Natural killer cell (primary cell): ENCODE data around the gene TMEM61. TPM values are rescaled to one million over a fixed set of nuclear protein-coding genes. Genes with fewer than 3 reads are reported as not detected.

ENCODE experiments used
- ATAC-seq, 3 donors: fragments of 150-1000 bp in 2 of 3; fragments of 200-7000 bp in 1 of 3; cut with Tn5 transposase; 1 replicate in 1 of 3; 2 replicates in 2 of 3; pipeline ENCODE4 v1.10.0; 2021; ENCODE audit warnings: mild to moderate bottlenecking in 2 of 3, moderate library complexity in 2 of 3
- DNase-seq, 2 donors: peaks; one replicate each; pipeline versions ENCODE4 v3.0.0 to v3.0.0-alpha.2; 2013 to 2021; ENCODE audit warnings: mixed read lengths in 1 of 2
- H3K27ac ChIP-seq: one replicate; pipeline ENCODE4 v1.5.1; 2013; ENCODE audit warnings: mild to moderate bottlenecking, low read length
- H3K27me3 ChIP-seq: one replicate; pipeline ENCODE4 v1.6.1; 2013; ENCODE audit warnings: low read length; ENCODE audit not compliant: control insufficient read depth, insufficient read depth
- H3K36me3 ChIP-seq: one replicate; pipeline ENCODE4 v1.6.1; 2013; ENCODE audit warnings: low read length; ENCODE audit not compliant: control insufficient read depth, insufficient read depth
- H3K4me1 ChIP-seq: one replicate; pipeline ENCODE4 v1.6.1; 2013; ENCODE audit warnings: low read length; ENCODE audit not compliant: control insufficient read depth, insufficient read depth
- H3K4me3 ChIP-seq: one replicate; pipeline ENCODE4 v1.5.1; 2013; ENCODE audit warnings: low read length
- H3K9me3 ChIP-seq: one replicate; pipeline ENCODE4 v1.6.1; 2013; ENCODE audit warnings: low read length; ENCODE audit not compliant: control insufficient read depth, insufficient read depth
- H3K27ac Mint-ChIP-seq, 2 donors: one replicate each; pipeline ENCODE4 v1.8.0; 2022; ENCODE audit warnings: mild to moderate bottlenecking in 2 of 2, mixed read lengths in 2 of 2, moderate library complexity in 1 of 2
- H3K27me3 Mint-ChIP-seq, 2 donors: one replicate each; pipeline ENCODE4 v1.8.0; 2022; ENCODE audit warnings: low read depth in 2 of 2, mixed read lengths in 2 of 2
- H3K36me3 Mint-ChIP-seq: one replicate; pipeline ENCODE4 v1.8.0; 2022; ENCODE audit warnings: mixed read lengths
- H3K4me1 Mint-ChIP-seq, 2 donors: one replicate each; pipeline ENCODE4 v1.8.0; 2022; ENCODE audit warnings: mixed read lengths in 2 of 2
- H3K4me3 Mint-ChIP-seq: one replicate; pipeline ENCODE4 v1.8.0; 2022; ENCODE audit warnings: mild to moderate bottlenecking, moderate library complexity, mixed read lengths
- H3K9me3 Mint-ChIP-seq, 2 donors: one replicate each; pipeline ENCODE4 v1.8.0; 2022; ENCODE audit warnings: mixed read lengths in 2 of 2
- CTCF ChIP-seq: fragments of 200-600 bp; IDR thresholded peaks from one replicate; pipeline ENCODE4 v1.8.0; 2022; ENCODE audit warnings: antibody characterized with exemption
- WGBS: methylation state at CpG from one replicate; pipeline ENCODE4 v1.1.7; 2013; ENCODE audit warnings: missing lambda C conversion rate; ENCODE audit not compliant: insufficient coverage; 5-methylcytosine and 5-hydroxymethylcytosine counted together
- intact Hi-C: fragments of 100-400 bp; cut with micrococcal nuclease; formaldehyde crosslinking; loops from one replicate; pipeline ENCODE4 v1.14.2; 2022
- total RNA-seq, 4 donors: library from RNA; stranded (reverse); fragments of 120-200 nt in 1 of 4; gene quantifications; one replicate each; pipeline versions ENCODE4 v1.2.3 to v1.2.4, GENCODE V29; 2013 to 2022

The TMEM61 gene
- total RNA-seq, 3 donors from 2014 or later (not counting 1 experiment from before 2014, with no cell fraction given): not detected

- Histone ChIP-seq H3K4me3 (no peak overlapping the region), H3K9me3 (no peaks in the 10 kb centered on the region), H3K27ac (no peak overlapping the region), H3K36me3 (no peaks in the 10 kb centered on the region), H3K27me3 (peaks cover 2% of the 10 kb centered on the region), H3K4me1 (peaks cover 12% of the 10 kb centered on the region)
- Mint-ChIP-seq H3K27ac (no peak overlapping the region), H3K27me3 (peaks cover 22 to 33% of the 10 kb centered on the region in 2 donors), H3K4me3 (no peak overlapping the region), H3K36me3 (no peaks in the 10 kb centered on the region), H3K4me1 (peaks cover 12% of the 10 kb centered on the region in 2 donors), H3K9me3 (no peaks in the 10 kb centered on the region)
- WGBS: 66% methylated on average over 4 of the region's 4 CpGs
- DNase-seq: no peak
- ATAC-seq: no peak
- TF ChIP-seq CTCF: no peak
- intact Hi-C loops: no loop called here
Observed at GRCh38 chr1:54968551-54968950, 11.9 kb upstream of the TMEM61 start.

GRCh38 chr1:54969879-54970278, 10.5 kb upstream of the TMEM61 start:
- ATAC-seq: no peak
- Histone ChIP-seq H3K4me3 (no peak overlapping the region), H3K9me3 (no peaks in the 10 kb centered on the region), H3K36me3 (no peaks in the 10 kb centered on the region), H3K4me1 (peaks cover 12% of the 10 kb centered on the region), H3K27ac (no peak overlapping the region), H3K27me3 (peaks cover 4% of the 10 kb centered on the region)
- H3K27ac Mint-ChIP-seq: no peak overlapping the region
- WGBS: 94% methylated on average over 1 of the region's 1 CpG
- intact Hi-C loops: no loop called here
- H3K4me1 Mint-ChIP-seq: peaks cover 12% of the 10 kb centered on the region in 2 donors
- DNase-seq: no peak
- peaks cover 22 to 42% of the 10 kb centered on the region in 2 donors for H3K27me3 Mint-ChIP-seq
- no peaks in the 10 kb centered on the region for H3K36me3 Mint-ChIP-seq
- no peak overlapping the region for H3K4me3 Mint-ChIP-seq
- H3K9me3 Mint-ChIP-seq: no peaks in the 10 kb centered on the region
- no peak for TF ChIP-seq CTCF

GRCh38 chr1:54970901-54971300, 9.5 kb upstream of the TMEM61 start:
- peaks cover 4% of the 10 kb centered on the region for H3K27me3 ChIP-seq
- no peak overlapping the region for H3K27ac Mint-ChIP-seq
- DNase-seq: no peak
- no peaks in the 10 kb centered on the region for H3K36me3 ChIP-seq
- H3K27me3 Mint-ChIP-seq: peaks cover 28 to 51% of the 10 kb centered on the region in 2 donors
- no peak overlapping the region for H3K4me3 ChIP-seq
- TF ChIP-seq CTCF: no peak
- no peaks in the 10 kb centered on the region for H3K9me3 Mint-ChIP-seq
- 87% methylated on average over 3 of the region's 5 CpGs for WGBS
- no peaks in the 10 kb centered on the region for H3K36me3 Mint-ChIP-seq
- no peaks in the 10 kb centered on the region for H3K9me3 ChIP-seq
- H3K4me1 ChIP-seq: peaks cover 4% of the 10 kb centered on the region
- no peak for ATAC-seq
- no peak overlapping the region for H3K4me3 Mint-ChIP-seq
- no peak overlapping the region for H3K27ac ChIP-seq
- intact Hi-C loops: no loop called here
- peaks cover 7 to 8% of the 10 kb centered on the region in 2 donors for H3K4me1 Mint-ChIP-seq

GRCh38 chr1:54971317-54971791, 9.1 kb upstream of the TMEM61 start:
- intact Hi-C loops: no loop called here
- 64% methylated on average over 5 of the region's 7 CpGs for WGBS
- H3K9me3 ChIP-seq: no peaks in the 10 kb centered on the region
- Mint-ChIP-seq H3K4me3 (no peak overlapping the region), H3K36me3 (no peaks in the 10 kb centered on the region), H3K4me1 (peaks cover 2 to 4% of the 10 kb centered on the region in 2 donors), H3K27ac (no peak overlapping the region), H3K9me3 (no peaks in the 10 kb centered on the region), H3K27me3 (peaks cover 26 to 52% of the 10 kb centered on the region in 2 donors)
- DNase-seq: no peak
- no peaks in the 10 kb centered on the region for H3K36me3 ChIP-seq
- no peak for ATAC-seq
- H3K4me1 ChIP-seq: no peaks in the 10 kb centered on the region
- no peak overlapping the region for H3K4me3 ChIP-seq
- H3K27me3 ChIP-seq: peaks cover 4% of the 10 kb centered on the region
- no peak overlapping the region for H3K27ac ChIP-seq
- TF ChIP-seq CTCF: no peak
